Germinal center (tissue), 1 donor: ENCODE measurements around the gene ZPR1.

Experiments
- DNase-seq: peaks from one replicate; pipeline ENCODE4 v3.0.0; 2012; ENCODE audit warnings: mixed read lengths, low spot score

Gene ZPR1

GRCh38 chr11:116750070-116750718 lies 37.6 kb downstream of the ZPR1 start:
- DNase-seq = no peak

DNA sequence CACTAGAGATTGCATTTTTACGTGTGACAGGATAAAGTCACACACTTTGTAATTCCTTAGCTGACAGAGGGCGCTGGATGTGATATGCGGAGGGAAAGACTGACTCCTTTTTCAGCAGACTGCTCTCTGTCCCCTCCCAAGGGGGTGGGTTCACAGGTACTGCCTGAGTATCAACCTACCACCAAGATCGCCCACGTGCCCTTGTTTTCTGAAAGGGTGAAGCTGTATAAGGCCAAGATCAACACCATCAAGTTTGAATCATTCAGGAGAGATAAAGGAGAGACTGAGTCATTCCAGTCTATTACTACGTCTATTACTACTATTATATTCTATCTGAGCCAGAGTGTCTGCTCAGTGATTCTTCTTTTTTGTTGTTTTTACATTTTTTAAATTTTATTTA lies 45.7 kb downstream of the ZPR1 start:
- no peak for DNase-seq

DNA sequence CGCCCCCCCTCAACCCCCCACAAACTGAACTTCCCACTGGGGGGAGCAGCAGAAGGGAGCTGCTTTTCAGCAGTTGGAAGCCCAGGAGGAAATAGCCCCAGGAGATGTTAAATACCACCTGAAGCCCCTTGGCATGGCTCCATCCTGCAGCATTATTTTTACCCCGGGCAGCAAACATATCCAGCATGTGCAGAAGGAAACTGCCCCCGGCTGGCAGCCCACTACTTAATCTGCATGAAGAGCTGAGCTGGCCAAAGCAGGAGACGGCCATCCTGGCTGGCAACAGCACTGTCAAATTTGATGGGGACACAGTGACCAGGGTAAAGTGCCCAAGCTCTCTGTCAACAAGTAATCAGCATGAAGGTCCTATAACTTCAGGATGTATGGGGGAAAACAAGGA lies 47.1 kb downstream of the ZPR1 start:
- no peak for DNase-seq

DNA sequence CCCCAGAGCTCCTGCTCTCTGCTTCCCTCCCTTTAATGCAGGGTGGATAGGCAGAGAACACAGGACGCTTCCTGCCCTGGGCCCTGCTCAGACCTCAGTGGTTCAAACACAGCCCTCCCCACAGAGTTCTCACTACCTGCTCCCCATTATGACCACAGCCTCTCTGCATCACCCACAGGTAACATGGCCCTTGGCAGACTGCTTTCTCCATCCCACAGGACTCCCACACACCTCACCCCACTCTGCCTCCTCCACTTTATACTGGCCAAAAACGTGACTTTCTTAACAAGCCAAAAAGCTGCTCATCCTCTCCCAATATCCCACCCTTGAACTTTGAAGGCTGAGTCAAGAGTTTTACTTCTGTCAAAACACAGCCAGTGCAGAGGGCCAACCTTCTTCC lies 48.8 kb downstream of the ZPR1 start:
- DNase-seq = no peak

DNA sequence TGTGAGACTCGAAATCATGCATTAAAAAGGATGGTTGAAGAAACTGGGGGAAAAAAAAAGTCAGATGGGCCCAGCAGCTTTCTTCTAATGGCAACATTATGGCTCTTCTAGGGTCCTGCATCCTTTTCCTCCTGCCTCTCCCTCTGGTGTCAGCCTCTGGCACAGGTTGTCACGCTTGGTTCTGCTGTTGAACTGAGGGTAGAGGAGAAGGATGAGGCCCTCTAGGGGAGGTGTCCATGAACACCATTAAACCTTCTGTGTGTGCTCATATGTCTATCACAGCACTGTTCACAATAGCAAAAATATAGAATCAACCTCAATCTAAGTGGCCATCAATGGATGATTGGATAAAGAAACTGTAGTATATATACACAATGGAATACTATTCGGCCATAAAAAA lies 51.1 kb downstream of the ZPR1 start:
- no peak for DNase-seq

GRCh38 chr11:116733969-116734508 lies 53.8 kb downstream of the ZPR1 start:
- DNase-seq = no peak

GRCh38 chr11:116733043-116733755 lies 54.6 kb downstream of the ZPR1 start:
- DNase-seq = no peak

DNA sequence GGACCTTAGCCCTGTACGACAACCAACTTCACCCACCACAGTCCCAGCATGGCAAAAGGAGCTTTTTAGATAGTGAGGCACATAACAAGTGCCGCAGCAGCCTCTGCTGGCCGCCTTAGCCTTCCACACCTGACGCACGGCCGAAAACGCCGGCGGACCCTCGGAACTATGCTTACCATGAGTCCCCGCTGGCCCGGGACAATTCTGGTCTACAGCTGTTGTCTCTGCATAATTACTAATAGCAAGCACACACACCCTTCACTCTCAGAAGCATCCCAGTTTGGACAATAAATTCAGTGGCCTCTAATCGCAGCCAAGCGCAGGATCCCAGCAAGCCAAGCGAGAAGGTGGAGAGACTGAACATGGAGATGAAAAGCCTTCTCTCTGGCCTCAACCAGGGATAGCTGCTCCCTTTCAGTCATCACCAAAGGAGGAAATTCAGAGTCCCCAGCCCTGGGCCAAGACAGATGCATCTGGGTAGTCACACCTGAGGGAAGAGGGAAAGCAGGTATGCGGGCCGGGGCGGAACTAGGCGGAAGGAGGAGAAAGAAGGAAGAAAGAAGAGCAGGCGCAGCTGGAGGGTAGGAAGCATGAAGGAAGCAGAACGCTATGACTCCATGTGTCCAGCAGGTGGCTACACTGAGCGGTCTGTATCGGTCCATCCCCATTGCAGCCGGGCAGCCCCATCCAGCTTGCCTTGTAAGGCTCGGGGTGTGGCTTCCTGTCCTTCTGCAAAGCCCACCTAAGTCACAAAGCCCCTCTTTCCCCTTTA lies 55.4 kb downstream of the ZPR1 start:
- DNase-seq = peak; percentile 82

DNA sequence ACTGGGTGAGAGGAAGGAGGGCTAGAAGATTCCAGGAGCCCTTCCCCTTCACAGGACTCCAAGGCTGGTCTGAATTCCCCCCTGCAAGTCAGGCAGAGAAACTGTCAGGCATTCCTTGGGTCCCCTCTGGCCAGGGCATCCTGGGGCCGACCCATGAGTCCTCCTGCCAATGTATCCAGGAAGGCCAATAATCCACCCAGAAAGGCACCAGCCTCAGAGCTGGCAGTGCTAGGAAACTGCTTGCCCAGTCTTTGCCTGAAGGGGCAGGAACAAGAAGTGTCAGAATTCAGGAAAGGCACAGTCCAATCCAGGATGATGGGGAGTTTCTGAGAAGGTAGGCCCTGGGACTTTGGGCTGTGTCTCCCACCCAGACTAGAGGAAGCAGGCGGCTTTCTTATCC lies 56.0 kb downstream of the ZPR1 start:
- no peak for DNase-seq

- DNase-seq = no peak
These were observed 56.6 kb downstream of the ZPR1 start for GRCh38 chr11:116731097-116731761.

GRCh38 chr11:116730601-116731000 lies 57.2 kb downstream of the ZPR1 start:
- no peak for DNase-seq

GRCh38 chr11:116730241-116730561 lies 57.6 kb downstream of the ZPR1 start:
- DNase-seq = no peak

DNA sequence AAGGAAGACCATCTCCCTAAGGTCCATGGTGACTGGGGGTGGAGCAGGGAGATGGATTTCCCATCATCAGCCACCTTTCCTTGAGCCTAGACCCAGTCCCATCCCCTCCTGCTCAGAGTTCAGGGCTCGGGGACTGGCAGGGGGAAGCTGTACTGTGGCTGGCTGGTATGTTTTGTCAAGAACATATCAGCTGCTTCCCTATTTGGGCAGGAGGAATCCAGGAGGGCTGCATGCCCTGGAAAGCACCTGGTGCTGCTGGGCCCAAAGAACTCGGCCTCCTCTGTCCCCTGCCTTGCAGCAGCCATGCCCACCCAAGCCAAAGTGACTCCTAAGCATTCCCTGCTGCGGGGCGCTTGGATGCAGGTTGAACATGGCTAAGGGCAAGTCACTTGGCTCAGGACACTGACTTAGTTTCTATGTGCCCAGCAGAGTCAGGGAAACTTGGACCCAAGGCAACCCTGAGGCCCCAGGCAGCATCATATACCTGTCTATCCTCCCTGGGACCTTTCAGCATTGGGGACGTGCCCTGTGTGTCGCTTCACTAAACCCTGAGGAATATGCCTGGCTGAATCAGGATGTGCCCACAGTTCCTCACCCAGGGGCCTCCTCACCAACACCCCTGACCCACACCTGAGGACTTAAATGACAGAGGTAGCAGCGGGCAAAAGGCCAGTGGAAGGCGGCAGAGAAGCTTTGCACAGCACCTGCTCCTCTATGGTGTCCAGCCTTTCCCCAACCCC lies 58.2 kb downstream of the ZPR1 start:
- DNase-seq = no peak

GRCh38 chr11:116727990-116728389 lies 59.8 kb downstream of the ZPR1 start:
- DNase-seq = no peak

GRCh38 chr11:116725434-116726221 lies 62.2 kb downstream of the ZPR1 start:
- DNase-seq = no peak

- no peak for DNase-seq
These were observed 63.0 kb downstream of the ZPR1 start for GRCh38 chr11:116724813-116725212.
